Endothelial cell of umbilical vein (primary cell): ENCODE results near the gene NME7. TPM values are rescaled to one million over a fixed set of nuclear protein-coding genes. Genes with fewer than 3 reads are reported as not detected.

Experiments used
- BruUV-seq: library from RNA; stranded (reverse); fragments of 400-500 nt; replicated peaks from 2 replicates; lab custom pipeline; 2021; lab: Mats Ljungman, UMichigan
- CTCF ChIA-PET: fragments of 300-600, 350-600 bp; sonication (Branson Sonifier 250); formaldehyde crosslinking; loops from one replicate; lab custom pipeline; 2021; ENCODE audit warnings: antibody characterized with exemption, inconsistent platforms; lab: Charles Lee
- POLR2A ChIA-PET: fragments of 300-600, 350-600 bp; sonication (Branson Sonifier 250); formaldehyde crosslinking; loops from one replicate; lab custom pipeline; 2021; ENCODE audit warnings: antibody characterized with exemption, inconsistent platforms; lab: Charles Lee
- DNase-seq: peaks from one replicate; pipeline ENCODE4 v3.0.0-alpha.2; 2011; ENCODE audit warnings: low read depth, low spot score
- FAIRE-seq: peaks from 2 replicates; lab custom pipeline; 2011; peaks lifted over from hg19 to GRCh38; lab: Jason Lieb, UNC
- H2AFZ ChIP-seq: 2 replicates; pipeline ENCODE4 v1.6.0; 2012; ENCODE audit warnings: low read depth, low read length, control low read depth, inconsistent platforms
- H3K27ac ChIP-seq: 2 replicates; pipeline ENCODE4 v1.5.1; 2011; ENCODE audit warnings: low read depth, mild to moderate bottlenecking, control low read depth, low read length, moderate library complexity; ENCODE audit not compliant: insufficient read depth
- H3K27me3 ChIP-seq, 2 experiments: 2 replicates each; pipeline versions ENCODE4 v1.6.0 to v1.6.1; 2011; ENCODE audit warnings: low read length in 2 of 2, mixed read lengths in 1 of 2; ENCODE audit not compliant: control insufficient read depth in 2 of 2, insufficient read depth in 2 of 2
- H3K36me3 ChIP-seq, 2 experiments: 2 replicates in 1 of 2; 3 replicates in 1 of 2; pipeline ENCODE4 v1.5.1; 2011; ENCODE audit warnings: low read length in 2 of 2, mild to moderate bottlenecking in 1 of 2, moderate library complexity in 1 of 2; ENCODE audit not compliant: control insufficient read depth in 2 of 2, insufficient read depth in 2 of 2; ENCODE audit errors: extremely low read depth in 1 of 2
- H3K4me1 ChIP-seq: 3 replicates; pipeline ENCODE4 v1.5.1; 2011; ENCODE audit warnings: mild to moderate bottlenecking, low read length; ENCODE audit not compliant: control insufficient read depth, insufficient read depth; ENCODE audit errors: extremely low read depth
- H3K4me2 ChIP-seq: 2 replicates; pipeline ENCODE4 v1.6.1; 2011; ENCODE audit warnings: low read length, control low read depth, mixed read lengths; ENCODE audit not compliant: insufficient read depth
- H3K4me3 ChIP-seq, 3 experiments: fragments of 200-600 bp in 1 of 3; sonication (generic), shearing (Covaris generic) in 1 of 3; replicated peaks in 1 of 3; 2 replicates each; pipeline ENCODE4 v1.5.1; 2011 to 2016; ENCODE audit warnings: control low read depth in 3 of 3, low read length in 3 of 3, mild to moderate bottlenecking in 2 of 3, inconsistent platforms in 1 of 3, low read depth in 1 of 3, moderate library complexity in 1 of 3; ENCODE audit not compliant: insufficient read depth in 1 of 3
- H3K79me2 ChIP-seq: 2 replicates; pipeline ENCODE4 v1.6.0; 2012; ENCODE audit warnings: low read length, inconsistent platforms; ENCODE audit not compliant: control insufficient read depth, insufficient read depth
- H3K9ac ChIP-seq: replicated peaks from 2 replicates; pipeline ENCODE3; 2011; ENCODE audit warnings: low read length, control low read depth; ENCODE audit not compliant: insufficient read depth; ENCODE audit errors: extremely low read depth
- H3K9me1 ChIP-seq: replicated peaks from 3 replicates; pipeline ENCODE4 v1.6.0; 2011; ENCODE audit warnings: mild to moderate bottlenecking, low read length; ENCODE audit not compliant: control insufficient read depth, insufficient read depth; ENCODE audit errors: extremely low read depth
- H3K9me3 ChIP-seq: replicated peaks from 2 replicates; pipeline ENCODE4 v1.5.1; 2012; ENCODE audit warnings: low read length, inconsistent platforms; ENCODE audit not compliant: control insufficient read depth, insufficient read depth
- H4K20me1 ChIP-seq: replicated peaks from 2 replicates; pipeline ENCODE3; 2011; ENCODE audit warnings: mild to moderate bottlenecking, low read length; ENCODE audit not compliant: control insufficient read depth, insufficient read depth; ENCODE audit errors: extremely low read depth
- CTCF ChIP-seq, 2 donors: IDR thresholded peaks; 1 replicate in 1 of 2; 2 replicates in 1 of 2; pipeline ENCODE4 v1.5.1; 2011; ENCODE audit warnings: low read length in 2 of 2, mild to moderate bottlenecking in 2 of 2, moderate library complexity in 2 of 2, control low read depth in 1 of 2, inconsistent platforms in 1 of 2, low read depth in 1 of 2; ENCODE audit not compliant: insufficient read depth in 1 of 2; ENCODE audit errors: extremely low read depth in 1 of 2
- EZH2 ChIP-seq: IDR thresholded peaks from 2 replicates; pipeline ENCODE4 v1.6.1; 2012; ENCODE audit warnings: borderline replicate concordance, low read depth, mild to moderate bottlenecking, moderate library complexity, low read length, inconsistent platforms; ENCODE audit not compliant: severe bottlenecking
- FOS ChIP-seq: IDR thresholded peaks from 2 replicates; pipeline ENCODE4 v1.6.1; 2011; ENCODE audit warnings: mild to moderate bottlenecking, low read length, moderate library complexity, borderline replicate concordance; ENCODE audit not compliant: insufficient read depth
- GATA2 ChIP-seq: IDR thresholded peaks from 2 replicates; pipeline ENCODE4 v1.7.0; 2011; ENCODE audit warnings: low read depth, mild to moderate bottlenecking, moderate library complexity, mixed read lengths, low read length; ENCODE audit not compliant: insufficient read length, insufficient read depth
- JUN ChIP-seq: IDR thresholded peaks from 2 replicates; pipeline ENCODE4 v1.6.1; 2011; ENCODE audit warnings: borderline replicate concordance, low read depth; ENCODE audit not compliant: insufficient read length, insufficient read depth
- MYC ChIP-seq: IDR thresholded peaks from one replicate; pipeline ENCODE4 v1.6.1; 2011; ENCODE audit warnings: mild to moderate bottlenecking, low read depth, low read length
- POLR2A ChIP-seq: IDR thresholded peaks from 2 replicates; pipeline ENCODE4 v1.6.1; 2012; ENCODE audit warnings: low read depth, mild to moderate bottlenecking, control low read depth, low read length
- POLR2AphosphoS5 ChIP-seq: IDR thresholded peaks from 2 replicates; pipeline ENCODE4 v1.6.1; 2012; ENCODE audit warnings: low read depth, mild to moderate bottlenecking, control low read depth, low read length, moderate library complexity; ENCODE audit not compliant: insufficient read depth
- dilution Hi-C: fragments of 300-500 bp; cut with MboI; formaldehyde crosslinking; loops from one replicate; pipeline ENCODE4 v1.15.0; 2019; ENCODE audit warnings: low sequenced_read_pairs; ENCODE audit not compliant: extremely low pct_ligation_motif_present
- intact Hi-C: fragments of 100-400 bp; cut with micrococcal nuclease; formaldehyde crosslinking; loops from one replicate; pipeline ENCODE4 v1.10.0; 2022
- polyA plus RNA-seq, 4 experiments: library from polyadenylated mRNA; depleted of rRNA in 3 of 4; stranded (reverse) in 3 of 4; unstranded in 1 of 4; fragments of >200 nt; gene quantifications; 2 replicates each; pipeline versions ENCODE4 v1.2.1 to v1.2.3, GENCODE V29; 2011 to 2012; ENCODE audit warnings: missing spikeins in 1 of 4
- total RNA-seq: library from RNA; stranded (reverse); gene quantifications from 2 replicates; pipeline ENCODE4 v1.2.3, GENCODE V29; 2021
- TF ChIP-seq, protein P1 (sequence below): IDR thresholded peaks from 2 replicates; pipeline ENCODE4 v1.6.1; 2011; ENCODE audit not compliant: insufficient read depth, insufficient read length

The NME7 gene
- total and polyA plus RNA-seq, 2 donors (not counting 3 experiments of a cell fraction or from before 2014, with no cell fraction given) = 16.5 to 25.3 TPM

DNA sequence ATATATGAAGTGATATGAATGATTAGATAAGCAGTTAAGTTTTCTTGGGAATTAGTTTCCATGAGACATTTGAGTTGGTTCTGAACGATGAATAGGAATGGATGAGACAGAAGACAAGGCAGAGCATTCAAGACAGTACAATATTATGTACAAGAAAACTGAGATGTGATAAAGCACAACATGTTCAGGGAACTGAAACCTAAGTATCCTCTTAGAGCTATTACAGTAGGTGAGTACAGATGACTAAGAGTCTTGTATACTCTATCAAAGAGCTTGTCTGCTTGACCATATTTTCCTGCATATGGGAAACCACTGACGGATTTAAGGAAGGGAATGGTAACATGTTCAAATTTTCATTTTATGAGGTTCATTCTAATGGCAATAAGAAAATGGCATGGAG, 61.6 kb downstream of the NME7 start:
- DNase-seq = no peak
- Histone ChIP-seq H3K9ac (no peak overlapping the region), H3K27ac (no peak overlapping the region), H3K27me3 (no peaks in the 10 kb centered on the region), H3K4me3 (no peak overlapping the region), H3K4me1 (no peaks in the 10 kb centered on the region), H2AFZ (no peak overlapping the region), H3K4me2 (no peak overlapping the region), H3K9me1 (no peaks in the 10 kb centered on the region), H3K79me2 (no peaks in the 10 kb centered on the region), H4K20me1 (no peaks in the 10 kb centered on the region), H3K9me3 (no peaks in the 10 kb centered on the region), H3K36me3 (no peaks in the 10 kb centered on the region)
- TF ChIP-seq, protein P1, sequence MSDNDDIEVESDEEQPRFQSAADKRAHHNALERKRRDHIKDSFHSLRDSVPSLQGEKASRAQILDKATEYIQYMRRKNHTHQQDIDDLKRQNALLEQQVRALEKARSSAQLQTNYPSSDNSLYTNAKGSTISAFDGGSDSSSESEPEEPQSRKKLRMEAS = no peak
- TF ChIP-seq MYC (no peak), POLR2A (no peak), POLR2AphosphoS5 (no peak), EZH2 (no peak), JUN (no peak), CTCF (IDR thresholded peaks at IDR 0.05; ENCODE audit: extremely low read depth in 1 of 2, insufficient read depth in 1 of 2, low read depth in 1 of 2, low read length in 2 of 2) (no peak), FOS (no peak), GATA2 (no peak)
- intact Hi-C loops (no loop called here), dilution Hi-C loops (no loop called here)
- CTCF ChIA-PET = no interaction called here
- no peak for FAIRE-seq
- no TSS peak for BruUV-seq
- POLR2A ChIA-PET = no interaction called here
